ENCODE measurements around the gene CREB5.
A peak's percentile ranks its signal among the peaks of the same experiment; 100 is the strongest.

Gene CREB5

GRCh38 chr7:28554802-28555471, 142.6 kb downstream of the CREB5 start:
- DNase-seq = no peak

GRCh38 chr7:28556025-28556424, 143.7 kb downstream of the CREB5 start:
- DNase-seq = no peak

DNA sequence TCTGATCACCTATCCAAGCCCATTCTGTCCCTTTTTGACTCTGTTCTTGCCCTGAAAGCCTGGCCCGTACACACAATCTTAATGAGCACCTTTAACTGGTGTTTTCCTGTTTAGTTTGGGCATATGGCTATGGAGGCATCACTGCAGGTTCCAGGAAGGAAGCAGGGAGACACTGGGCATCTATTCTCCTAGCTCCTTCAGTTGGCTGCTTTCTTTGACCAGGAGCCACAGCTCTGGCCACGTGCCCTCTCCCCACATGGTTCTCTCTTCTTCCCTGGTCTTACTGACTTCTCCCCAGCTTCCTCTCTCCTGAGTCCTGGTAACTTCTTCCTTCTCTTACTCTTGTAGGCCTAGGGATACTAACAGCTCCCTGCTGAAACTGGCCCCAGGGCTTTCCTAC, 144.4 kb downstream of the CREB5 start:
- no peak for DNase-seq

DNA sequence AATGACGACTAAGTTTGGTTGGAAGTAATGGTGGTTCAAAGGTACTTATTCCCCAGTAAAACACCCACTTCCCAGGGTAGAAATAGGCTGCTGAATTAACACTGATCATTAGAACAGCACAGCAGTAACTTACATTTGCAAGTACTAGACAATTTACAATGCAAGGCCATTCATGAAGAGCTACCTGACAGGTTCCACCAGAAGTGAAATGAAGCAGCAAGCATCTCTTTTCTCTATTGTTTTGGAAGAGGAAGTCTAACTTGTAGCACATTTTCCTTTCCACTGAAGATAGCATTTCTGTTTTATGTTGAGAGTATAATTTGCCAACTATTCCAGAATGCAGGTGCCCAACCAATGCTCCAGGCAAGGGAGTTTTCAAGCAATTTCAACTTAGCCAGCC, 145.9 kb downstream of the CREB5 start:
- no peak for DNase-seq

GRCh38 chr7:28560767-28561166, 148.4 kb downstream of the CREB5 start:
- DNase-seq = no peak

- no peak for DNase-seq
Observed at GRCh38 chr7:28564033-28564432, 151.7 kb downstream of the CREB5 start.

GRCh38 chr7:28564755-28565374, 152.5 kb downstream of the CREB5 start:
- DNase-seq = no peak

- DNase-seq = no peak
Observed at GRCh38 chr7:28565980-28566379, 153.7 kb downstream of the CREB5 start.

- DNase-seq = no peak
Observed at GRCh38 chr7:28570113-28570969, 158.0 kb downstream of the CREB5 start.

DNA sequence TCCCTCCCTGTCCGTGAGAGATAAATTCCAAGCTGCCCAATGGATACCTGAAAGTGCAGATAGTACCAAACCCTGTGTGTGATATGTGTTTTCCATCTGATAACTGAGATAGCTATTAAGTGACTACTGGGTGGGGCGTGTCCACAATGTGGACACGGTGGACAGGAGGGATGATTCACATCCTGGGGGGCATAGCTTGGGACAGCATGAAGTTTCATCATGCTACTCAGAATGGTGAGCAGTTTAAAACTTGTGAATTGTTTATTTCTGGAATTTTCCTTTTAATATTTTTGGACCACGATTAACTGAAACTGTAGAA, 158.6 kb downstream of the CREB5 start:
- DNase-seq = no peak

DNA sequence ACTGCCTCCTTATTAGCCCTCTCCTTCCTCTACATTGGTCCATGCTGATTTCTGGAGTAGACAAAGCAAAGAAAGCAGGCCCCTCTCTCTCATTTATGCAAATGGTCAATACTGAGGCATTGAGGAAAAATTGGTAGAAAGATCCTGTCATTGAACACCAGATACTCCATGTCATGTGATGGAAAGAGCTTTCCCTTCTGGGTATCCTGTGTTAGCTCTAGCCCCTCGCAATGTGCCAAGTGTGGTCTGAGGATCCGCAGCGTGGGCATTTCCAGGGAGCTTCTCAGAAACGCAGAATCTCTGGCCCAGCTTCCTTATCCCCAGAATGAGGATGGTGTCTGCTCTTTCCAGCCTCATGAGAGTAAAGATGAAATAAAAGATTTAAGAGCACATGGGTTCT, 159.1 kb downstream of the CREB5 start:
- DNase-seq = no peak

GRCh38 chr7:28572321-28573058, 160.2 kb downstream of the CREB5 start:
- DNase-seq = no peak

- DNase-seq = peak; percentile 67
Observed at GRCh38 chr7:28573059-28573553, 160.8 kb downstream of the CREB5 start.

- DNase-seq = peak; percentile 29
Observed at GRCh38 chr7:28573651-28574301, 161.5 kb downstream of the CREB5 start.

DNA sequence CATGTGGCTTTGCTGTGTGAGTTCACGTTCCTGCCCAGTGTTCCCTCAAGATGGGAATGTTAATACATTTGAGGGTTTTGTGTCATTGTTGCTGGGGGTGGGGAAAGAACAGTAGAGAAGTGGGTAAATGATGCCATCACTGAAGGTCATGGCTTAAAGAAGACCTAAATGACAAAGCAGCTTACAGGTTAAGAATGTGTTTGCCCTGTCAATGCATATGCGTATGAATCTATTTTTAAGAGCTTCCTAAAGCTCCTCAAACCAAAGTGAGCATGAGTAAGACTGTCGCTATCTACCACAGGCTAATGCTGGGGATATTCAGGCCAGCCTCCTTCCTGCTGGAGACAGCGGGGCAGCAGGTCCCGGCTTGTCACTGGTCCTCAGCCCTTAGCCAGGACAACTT, 162.9 kb downstream of the CREB5 start:
- no peak for DNase-seq

DNA sequence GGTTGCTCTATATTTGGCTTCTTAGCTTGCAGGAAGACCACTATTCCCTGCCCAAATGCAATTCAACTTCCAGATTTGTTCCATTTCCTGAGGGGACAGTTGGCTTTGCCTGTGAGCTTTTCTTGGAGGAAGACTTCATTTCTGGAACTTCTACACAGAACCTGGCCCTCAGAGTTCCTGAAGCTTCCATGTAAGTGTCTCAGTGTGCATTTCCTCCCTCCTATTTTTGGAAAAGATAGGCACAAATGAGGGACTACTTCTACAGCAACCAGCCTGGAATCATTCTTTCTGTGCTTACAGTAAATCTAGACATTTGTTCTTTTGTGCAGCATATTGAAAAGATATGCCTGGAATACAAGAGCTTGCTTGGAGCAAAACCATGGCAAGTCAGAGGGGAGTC, 164.3 kb downstream of the CREB5 start:
- no peak for DNase-seq

DNA sequence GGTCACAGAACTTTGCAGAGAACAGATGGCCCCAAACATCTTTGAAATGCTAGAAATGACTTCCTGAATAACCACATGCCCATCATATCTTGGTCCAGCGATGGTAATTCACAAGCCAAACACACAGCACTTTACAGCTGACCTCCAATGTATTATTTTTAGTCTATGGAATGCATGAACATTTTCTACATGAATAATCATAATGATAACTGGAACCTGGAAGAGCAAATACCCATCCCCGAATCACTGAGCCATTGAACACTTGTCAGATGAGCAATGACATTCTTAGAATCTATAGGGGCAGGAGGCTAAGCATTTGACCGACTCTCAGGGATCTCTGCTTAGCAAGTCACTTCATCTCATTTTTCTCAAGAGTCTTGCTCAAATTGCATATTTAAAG, 167.3 kb downstream of the CREB5 start:
- no peak for DNase-seq

DNA sequence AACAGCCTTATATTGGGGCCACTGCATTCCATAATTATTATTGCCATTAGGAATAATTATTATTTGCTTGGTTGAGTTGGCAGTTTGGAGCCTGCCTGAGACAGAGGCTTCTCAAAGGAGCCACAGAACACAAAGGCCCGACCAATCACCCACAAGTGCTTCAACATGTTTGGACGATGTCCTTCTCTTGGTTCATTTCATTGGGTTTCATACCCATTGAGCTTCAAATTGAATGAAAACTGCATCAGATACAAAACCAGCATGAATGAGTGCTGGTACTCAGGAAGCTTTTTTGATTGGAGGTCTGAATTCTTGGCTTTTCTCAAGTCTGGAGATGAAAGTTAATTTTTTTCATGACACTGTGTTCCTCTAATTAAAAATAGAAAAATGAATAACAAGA, 168.3 kb downstream of the CREB5 start:
- no peak for DNase-seq

- DNase-seq = no peak
Observed at GRCh38 chr7:28581351-28581750, 169.0 kb downstream of the CREB5 start.

DNA sequence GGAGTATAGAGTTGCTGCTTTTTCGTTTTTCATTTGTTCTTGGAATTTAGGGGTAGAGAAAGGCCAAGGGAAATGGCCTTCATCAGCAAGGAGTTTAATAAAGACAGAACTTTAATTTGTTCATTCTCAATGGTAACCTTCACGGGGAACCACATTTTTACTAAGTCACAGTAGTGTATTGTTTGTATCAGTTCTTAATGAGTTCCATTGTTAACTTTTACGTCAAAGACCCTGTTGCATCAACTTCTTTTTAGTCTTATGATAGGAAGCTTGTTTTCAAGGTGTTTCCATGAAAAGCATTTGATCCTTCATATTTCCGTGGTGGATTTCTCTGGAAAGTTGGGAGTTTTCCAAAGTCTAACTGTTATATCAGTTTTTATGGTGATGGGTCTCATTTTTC, 169.9 kb downstream of the CREB5 start:
- no peak for DNase-seq

DNA sequence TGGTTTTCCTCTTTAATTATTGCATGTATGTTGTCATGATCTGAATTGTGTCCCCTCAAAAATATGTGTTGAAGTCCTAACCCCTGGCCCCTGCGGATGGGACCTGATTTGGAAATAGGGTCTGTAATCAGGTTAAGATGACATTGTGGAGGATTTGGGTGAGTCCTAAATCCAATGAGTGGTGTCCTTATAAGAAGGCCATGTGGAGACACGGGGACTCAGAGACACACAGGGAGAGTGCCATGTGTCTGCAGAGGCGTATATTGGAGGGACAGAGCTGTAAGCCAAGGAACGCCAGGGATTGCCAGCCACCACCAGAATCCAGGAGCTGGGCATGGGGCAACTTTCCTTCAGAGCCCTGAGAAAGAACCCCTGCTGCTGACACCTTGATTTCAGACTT, 171.9 kb downstream of the CREB5 start:
- DNase-seq = no peak

DNA sequence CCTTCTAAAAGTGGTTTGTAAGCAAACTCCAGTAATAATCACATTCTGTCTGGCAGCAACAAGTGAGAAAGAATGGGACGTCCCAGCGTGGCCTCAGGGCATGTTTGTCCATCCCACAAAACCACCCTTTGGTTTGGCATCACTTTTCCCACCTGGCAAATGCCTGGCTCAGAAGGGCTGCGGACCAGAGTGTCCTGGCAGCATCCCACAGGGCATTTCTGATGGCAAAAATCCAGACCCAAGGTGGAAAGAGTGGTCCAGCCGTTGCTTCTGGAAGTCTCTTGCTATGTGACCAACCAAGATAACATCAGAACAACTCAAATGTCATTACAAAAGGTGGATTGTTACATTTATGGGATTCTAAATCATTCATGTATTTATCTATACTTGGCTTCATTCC, 174.4 kb downstream of the CREB5 start:
- DNase-seq = no peak

DNA sequence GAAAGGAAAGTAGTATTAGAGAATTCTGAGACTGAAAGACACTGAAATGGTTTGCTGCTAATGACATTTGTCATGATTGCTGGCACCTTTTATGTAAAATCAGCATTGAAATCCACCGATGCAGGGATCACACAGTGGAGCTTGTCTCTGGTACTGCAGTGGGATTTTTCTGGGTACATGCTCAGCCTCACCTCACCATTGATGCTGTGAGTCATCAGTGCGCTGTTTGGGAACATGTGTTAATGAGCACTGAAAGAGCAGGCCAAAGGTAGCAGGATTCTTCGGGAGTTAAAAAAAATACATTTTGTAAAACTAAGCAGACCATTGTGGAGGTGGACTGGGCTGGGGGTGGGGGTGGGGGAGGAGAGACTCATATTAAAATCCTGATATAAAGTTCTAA, 174.9 kb downstream of the CREB5 start:
- no peak for DNase-seq
